ENCODE data around the gene CFAP52.
"Not testable (repeated sequence)": the region's sequence is repeated elsewhere in the genome, so short reads cannot be mapped to it uniquely, and the experiment has no call there.

CFAP52 gene

GRCh38 chr17:9646546-9646885 is 70.1 kb downstream of the CFAP52 start:
- no peak for DNase-seq (ENCODE audit: low read depth)

DNA sequence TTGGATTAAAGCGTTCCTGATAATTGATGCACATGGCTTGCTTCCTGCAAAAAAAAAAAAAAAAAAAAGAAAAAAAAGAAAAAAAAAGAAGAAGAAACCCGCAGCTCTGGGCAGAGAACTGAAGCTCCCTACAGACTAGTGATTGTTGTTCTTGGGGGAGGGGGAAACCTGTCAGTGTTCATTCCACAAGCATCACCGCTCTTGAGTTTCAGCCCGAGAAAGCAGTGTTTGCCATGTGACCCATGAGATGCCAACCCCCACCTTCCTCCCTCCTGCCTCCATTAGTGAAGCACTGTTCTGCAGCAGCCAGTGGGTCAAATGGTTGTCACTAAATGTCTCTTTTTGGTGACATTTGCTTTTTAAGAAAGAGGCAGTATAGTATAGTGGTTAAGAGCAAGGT is 70.6 kb downstream of the CFAP52 start:
- no peak for DNase-seq (ENCODE audit: low read depth)

DNA sequence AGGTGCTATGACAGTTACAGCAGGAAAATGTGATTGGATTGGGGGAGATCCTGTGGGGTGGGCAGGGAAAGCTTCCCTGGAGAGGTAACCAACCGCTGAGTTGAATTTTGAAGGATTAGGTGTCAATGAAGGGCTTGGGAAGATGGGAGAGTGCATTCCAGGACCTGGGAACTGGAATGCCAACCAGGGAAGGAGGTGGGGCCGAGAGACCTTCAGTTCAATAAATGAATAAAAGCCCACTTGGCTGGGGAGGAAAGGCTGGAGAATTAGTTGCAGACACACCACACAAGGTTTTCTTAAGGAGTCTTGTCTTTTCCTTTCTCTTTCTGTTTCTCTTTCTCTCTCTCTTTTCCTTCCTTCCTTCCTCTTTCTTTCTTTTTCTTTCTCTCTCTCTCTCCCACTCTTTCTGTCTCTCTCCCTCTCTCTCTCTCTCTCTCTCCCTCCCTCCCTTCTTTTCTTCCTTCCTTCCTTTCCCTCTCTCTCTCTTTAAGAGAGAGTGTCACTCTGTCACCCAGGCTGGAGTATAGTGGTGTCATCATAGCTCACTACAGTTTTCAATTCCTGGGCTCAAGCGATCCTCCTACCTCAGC is 72.2 kb downstream of the CFAP52 start:
- DNase-seq (ENCODE audit: low read depth): no peak

DNA sequence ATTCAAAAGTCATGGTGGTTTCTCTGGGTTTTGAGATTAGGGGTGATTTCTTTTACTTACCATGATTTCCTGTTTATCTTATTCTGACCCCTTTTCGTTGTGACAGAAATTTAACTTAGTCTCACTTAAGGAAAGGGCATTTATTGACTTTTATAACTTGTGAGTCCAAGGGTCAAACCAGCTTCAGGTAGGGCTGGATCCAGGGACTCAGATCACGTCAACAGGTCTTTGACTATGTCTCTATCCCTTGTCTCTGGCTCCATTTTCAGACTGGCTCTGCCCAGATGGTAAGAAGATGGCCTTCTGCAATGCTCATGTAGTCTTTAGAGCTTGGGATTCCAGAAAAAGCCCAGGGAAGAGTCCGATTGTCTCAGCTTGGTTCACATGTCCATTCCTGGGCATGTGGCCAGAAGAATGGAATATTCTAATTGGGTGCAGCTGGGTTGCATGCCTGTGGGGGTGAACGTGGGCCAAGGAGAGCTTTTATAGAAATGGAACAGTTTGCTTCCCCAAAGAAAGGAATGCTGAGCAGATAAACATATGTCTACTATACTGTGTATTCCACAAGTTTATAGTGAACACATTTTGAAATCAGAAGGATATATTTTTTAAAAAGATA is 82.3 kb downstream of the CFAP52 start:
- DNase-seq (ENCODE audit: low read depth): no peak

GRCh38 chr17:9661027-9661426 is 84.6 kb downstream of the CFAP52 start:
- DNase-seq (ENCODE audit: low read depth): no peak

- DNase-seq (ENCODE audit: low read depth): not testable (repeated sequence)
Measured at GRCh38 chr17:9663511-9663910, 87.1 kb downstream of the CFAP52 start.

DNA sequence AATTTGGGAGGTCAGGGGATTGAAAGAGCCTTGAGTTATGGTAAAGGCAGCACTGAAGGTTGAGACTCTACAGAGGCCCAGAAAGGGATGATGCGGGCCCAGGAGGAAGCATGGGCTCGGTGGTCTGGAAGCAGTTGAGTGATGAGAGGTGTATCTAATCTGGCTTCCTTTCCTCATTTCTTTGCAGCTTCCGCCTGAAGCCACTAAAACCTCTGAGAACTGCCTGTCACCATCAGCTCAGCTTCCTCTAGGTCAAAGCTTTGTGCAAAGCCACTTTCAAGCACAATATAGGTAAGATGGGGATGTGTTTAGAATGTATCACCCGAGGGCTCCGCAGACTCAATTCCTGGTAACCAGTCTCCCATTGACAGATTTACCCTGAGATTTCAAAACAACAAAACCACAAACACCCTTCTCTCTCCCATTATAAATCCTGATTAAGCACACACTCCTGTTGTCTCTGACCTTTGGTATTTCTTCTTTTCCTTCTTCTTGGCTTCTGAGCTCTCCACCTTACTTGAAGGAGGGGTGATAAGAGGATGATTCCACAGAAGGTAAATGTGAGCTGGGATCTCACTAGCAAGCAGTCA is 90.1 kb downstream of the CFAP52 start:
- no peak for DNase-seq (ENCODE audit: low read depth)

DNA sequence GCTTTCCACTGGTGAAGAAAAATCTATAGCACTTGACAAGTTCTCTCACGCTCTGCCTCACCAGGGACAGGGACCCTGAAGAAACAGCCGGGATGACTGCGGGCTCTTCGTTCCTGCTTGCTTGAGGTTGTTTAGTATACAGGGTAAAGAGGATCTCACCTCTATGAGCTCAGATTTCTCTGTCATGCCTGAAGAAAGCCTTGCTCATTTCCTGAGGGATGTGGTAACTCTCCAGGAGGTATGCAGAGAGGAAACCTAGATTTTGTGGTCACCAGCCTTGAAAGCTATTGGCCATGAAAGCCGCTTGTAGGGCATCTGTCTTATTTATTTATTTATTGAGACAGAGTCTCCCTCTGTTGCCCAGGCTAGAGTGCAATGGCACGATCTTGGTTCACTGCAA is 92.1 kb downstream of the CFAP52 start:
- no peak for DNase-seq (ENCODE audit: low read depth)

DNA sequence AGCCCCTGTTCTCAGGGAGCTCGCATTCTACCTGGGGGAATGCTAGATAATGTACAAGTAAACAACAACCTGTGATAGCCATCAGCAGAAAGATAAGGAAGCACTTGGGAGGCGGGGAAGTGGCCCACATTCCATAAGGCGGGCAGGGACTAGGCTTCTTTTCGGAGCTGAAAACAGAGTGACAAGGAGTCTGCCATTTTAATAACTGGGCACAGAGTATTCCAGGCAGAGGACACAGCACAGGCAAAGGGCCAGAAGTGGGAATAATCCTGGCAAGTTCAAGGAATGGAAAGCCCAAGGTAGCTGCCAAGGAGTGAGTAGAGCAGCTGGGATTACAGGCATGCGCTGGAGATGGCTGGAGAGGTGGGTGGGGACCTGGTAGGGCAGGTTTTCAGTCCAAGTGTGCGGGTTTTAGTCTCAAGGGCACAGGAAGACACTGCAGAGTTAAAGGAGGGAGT is 93.1 kb downstream of the CFAP52 start:
- no peak for DNase-seq (ENCODE audit: low read depth)

- DNase-seq (ENCODE audit: low read depth): no peak
Measured at GRCh38 chr17:9670596-9670995, 94.2 kb downstream of the CFAP52 start.

GRCh38 chr17:9671559-9671958 is 95.1 kb downstream of the CFAP52 start:
- no peak for DNase-seq (ENCODE audit: low read depth)

DNA sequence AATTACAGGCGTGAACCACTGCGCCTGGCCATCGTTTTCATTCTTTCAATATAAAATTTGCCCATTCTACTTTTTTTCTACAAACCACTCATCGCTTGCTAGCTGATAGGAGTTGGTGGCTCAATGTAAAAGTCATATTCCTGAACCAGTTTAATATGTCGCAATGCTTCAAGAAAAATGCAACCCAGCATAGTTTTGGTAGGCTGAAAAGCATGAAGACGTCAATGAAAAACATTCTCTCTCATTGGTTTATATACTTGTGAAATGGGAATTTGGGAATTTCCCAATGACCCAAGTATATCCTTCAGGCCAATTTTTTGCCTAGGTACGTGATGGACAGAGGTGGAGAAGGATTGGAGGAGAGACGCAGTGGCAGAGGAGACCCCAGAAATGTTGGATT is 95.8 kb downstream of the CFAP52 start:
- DNase-seq (ENCODE audit: low read depth): no peak

DNA sequence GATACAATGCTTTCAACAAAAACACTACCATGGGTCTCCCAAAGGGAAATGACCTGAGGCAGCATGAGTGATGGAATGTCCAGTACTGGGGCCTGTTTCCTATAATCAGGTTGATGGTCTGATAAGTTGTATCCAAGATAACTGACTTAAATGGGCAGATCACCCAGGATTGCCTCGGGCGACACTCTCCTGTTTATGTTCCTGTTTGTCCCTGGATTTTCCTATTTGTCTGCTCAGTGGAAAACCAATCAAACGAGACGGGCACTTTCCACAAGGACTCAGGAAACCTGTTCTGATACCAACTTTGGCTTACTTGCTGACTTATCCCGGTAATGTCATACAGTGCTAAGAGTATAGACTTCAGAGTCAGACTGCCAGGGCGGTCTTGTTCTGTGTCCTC is 96.2 kb downstream of the CFAP52 start:
- DNase-seq (ENCODE audit: low read depth): no peak

DNA sequence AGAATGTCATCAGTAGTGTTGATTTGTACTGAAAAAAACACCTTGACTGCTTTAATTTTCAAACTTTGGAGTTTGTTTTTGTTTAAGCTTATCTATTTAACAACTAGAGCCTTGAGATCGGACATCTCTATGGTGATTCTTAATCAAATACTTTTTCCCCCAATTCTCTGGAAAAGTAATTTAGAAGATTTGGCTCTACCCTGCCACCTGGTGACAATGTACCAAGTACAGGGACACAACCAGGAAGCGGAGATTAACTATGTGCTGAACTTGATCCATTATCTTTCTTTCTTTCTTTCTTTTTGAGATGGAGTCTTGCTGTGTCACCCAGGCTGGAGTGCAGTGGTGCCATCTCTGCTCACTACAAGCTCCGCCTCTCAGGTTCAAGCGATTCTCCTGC is 99.6 kb downstream of the CFAP52 start:
- DNase-seq (ENCODE audit: low read depth): no peak

DNA sequence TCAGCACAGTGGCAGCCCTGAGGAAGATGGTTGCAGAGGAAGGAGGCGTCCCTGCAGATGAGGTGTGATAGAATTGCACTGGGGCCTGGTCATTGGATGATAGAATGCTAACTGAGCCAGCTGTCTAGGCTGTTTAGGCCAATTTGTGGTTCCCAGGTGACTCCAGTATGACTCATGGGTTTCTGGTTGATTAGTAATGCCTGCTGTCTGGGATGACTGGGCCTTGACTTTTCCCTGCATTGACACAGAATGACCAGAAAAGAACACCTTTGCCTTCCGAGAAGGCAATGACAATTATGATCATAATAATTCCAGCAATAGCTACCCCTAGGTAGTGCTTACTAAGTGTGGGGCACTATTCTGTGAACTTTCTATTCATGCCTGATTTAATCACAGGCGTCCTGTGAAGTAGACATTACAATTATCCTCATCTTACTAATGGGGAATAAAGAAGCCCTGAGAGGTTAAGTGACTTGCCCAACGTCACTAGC is 100.4 kb downstream of the CFAP52 start:
- DNase-seq (ENCODE audit: low read depth): peak; percentile 1

DNA sequence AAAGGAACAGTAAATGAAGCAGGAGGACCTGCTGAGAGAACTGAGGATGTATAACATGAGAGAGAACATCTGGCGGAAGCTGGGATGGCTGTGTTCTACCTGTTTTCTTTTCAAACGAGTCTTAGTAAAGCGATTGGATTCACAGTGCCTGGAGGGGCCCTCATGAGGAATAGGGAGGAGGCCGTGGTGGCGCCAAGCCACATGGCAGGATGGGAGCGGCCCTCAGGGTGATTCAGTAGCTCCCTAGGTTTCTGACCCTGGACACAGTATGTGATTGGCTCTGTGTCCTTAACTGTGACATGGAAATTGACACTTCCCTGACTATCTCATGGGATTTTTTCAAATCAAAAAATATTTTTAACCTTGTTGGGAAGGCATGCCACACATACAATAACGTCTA is 101.0 kb downstream of the CFAP52 start:
- DNase-seq (ENCODE audit: low read depth): no peak

- no peak for DNase-seq (ENCODE audit: low read depth)
Measured at GRCh38 chr17:9677896-9678295, 101.5 kb downstream of the CFAP52 start.

DNA sequence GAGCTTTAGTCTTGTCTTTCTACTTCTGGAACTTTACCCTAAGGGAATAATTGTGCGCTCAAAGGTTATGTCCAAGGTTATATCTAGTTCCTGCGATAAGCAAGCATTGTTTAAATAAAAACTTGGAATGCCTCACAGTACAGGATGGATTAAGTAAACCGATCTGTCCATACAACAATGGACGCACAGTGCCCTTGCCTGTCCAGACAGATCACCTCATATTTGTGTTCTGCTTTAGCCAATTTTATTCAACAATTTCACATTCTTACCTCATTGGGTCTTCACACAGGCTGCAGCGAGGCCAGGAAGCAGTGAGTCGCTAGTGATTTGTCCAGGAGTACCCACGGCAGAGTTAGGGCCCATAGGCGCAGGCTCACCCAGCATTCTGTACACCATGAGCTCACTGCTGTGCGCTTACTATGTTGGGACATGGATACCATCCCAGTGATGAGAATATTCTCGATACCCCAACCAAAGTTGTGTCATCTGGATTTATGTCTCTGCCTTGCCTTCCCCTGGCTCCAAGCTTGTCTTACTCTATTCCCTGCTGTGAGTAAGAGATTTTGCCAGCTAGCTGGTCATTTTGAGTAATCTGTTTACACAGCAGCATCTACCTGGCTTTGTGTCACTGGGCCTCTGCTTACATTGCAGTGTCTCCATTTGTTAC is 108.6 kb downstream of the CFAP52 start:
- no peak for DNase-seq (ENCODE audit: low read depth)
